Measurements from ENCODE around the gene PPM1G.

GRCh38 chr2:27421660-27422250 lies 12.4 kb upstream of the PPM1G start:
- TF ChIP-seq CTCF (IDR thresholded peaks at IDR 0.05) (no peak), POLR2A (IDR thresholded peaks at IDR 0.05) (no peak)
